Osteocyte (in vitro differentiated cells): ENCODE data around the gene NIN. TPM values are rescaled to one million over a fixed set of nuclear protein-coding genes. Genes with fewer than 3 reads are reported as not detected.

Source experiments
- DNase-seq: peaks from one replicate; pipeline ENCODE4 v3.0.0; 2021; ENCODE audit warnings: mixed read lengths; ENCODE audit not compliant: unreplicated experiment; ENCODE audit errors: extremely low spot score
- H3K27ac Mint-ChIP-seq: one replicate; pipeline ENCODE4 v1.8.0; 2021; ENCODE audit warnings: mild to moderate bottlenecking, mixed read lengths; ENCODE audit not compliant: unreplicated experiment
- H3K27me3 Mint-ChIP-seq: one replicate; pipeline ENCODE4 v1.8.0; 2021; ENCODE audit warnings: mixed read lengths; ENCODE audit not compliant: unreplicated experiment
- H3K36me3 Mint-ChIP-seq: one replicate; pipeline ENCODE4 v1.8.0; 2021; ENCODE audit warnings: mixed read lengths; ENCODE audit not compliant: unreplicated experiment
- H3K4me1 Mint-ChIP-seq: one replicate; pipeline ENCODE4 v1.8.0; 2021; ENCODE audit warnings: mixed read lengths; ENCODE audit not compliant: unreplicated experiment
- H3K4me3 Mint-ChIP-seq: one replicate; pipeline ENCODE4 v1.8.0; 2021; ENCODE audit warnings: mild to moderate bottlenecking, moderate library complexity, mixed read lengths; ENCODE audit not compliant: unreplicated experiment
- H3K9me3 Mint-ChIP-seq: one replicate; pipeline ENCODE4 v1.8.0; 2021; ENCODE audit warnings: mixed read lengths; ENCODE audit not compliant: unreplicated experiment
- total RNA-seq: library from RNA; stranded (reverse); gene quantifications from 2 replicates; pipeline ENCODE4 v1.2.1, GENCODE V29; 2021
- TF ChIP-seq, protein P1 (sequence below): fragments of 200-600 bp; sonication (generic); IDR thresholded peaks from 2 replicates; pipeline ENCODE4 v1.5.0; 2021; ENCODE audit warnings: antibody characterized with exemption, mild to moderate bottlenecking, moderate library complexity

Gene NIN
- total RNA-seq, 1 donor from 2014 or later, result 50.2 TPM

DNA sequence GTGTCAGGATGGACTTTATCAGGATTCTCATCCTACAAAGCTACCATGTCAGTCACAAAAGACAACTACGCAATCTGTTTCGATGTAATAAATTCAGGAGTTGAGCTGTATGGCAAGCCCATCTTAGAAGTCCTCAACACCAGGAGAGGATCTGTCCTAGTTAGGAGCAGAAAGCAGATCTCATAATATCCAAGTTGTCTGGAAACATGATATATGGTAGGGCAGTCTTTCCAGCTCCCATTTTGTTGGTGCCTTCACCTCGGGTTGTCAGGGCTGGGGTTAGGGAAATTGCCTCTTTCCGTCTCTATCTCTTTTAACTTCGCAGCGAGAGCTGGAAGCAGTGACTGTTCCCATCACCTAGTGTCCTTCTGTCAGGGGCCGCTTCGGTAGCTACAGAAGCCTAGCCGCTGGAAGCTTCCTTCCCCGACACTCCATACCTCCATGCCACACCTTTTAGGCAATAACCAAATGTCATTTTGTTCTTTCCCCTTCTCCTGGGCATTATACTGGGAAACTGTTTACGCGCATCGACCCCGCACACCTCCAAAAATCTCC lies 1.4 kb downstream of the NIN start:
- H3K4me3 Mint-ChIP-seq, result peak overlapping the region; percentile 91
- H3K36me3 Mint-ChIP-seq, result peaks cover 2% of the 10 kb centered on the region
- no peaks in the 10 kb centered on the region for H3K9me3 Mint-ChIP-seq
- DNase-seq, result no peak
- H3K27ac Mint-ChIP-seq, result peak overlapping the region; percentile 86
- no peaks in the 10 kb centered on the region for H3K27me3 Mint-ChIP-seq
- TF ChIP-seq, protein P1, sequence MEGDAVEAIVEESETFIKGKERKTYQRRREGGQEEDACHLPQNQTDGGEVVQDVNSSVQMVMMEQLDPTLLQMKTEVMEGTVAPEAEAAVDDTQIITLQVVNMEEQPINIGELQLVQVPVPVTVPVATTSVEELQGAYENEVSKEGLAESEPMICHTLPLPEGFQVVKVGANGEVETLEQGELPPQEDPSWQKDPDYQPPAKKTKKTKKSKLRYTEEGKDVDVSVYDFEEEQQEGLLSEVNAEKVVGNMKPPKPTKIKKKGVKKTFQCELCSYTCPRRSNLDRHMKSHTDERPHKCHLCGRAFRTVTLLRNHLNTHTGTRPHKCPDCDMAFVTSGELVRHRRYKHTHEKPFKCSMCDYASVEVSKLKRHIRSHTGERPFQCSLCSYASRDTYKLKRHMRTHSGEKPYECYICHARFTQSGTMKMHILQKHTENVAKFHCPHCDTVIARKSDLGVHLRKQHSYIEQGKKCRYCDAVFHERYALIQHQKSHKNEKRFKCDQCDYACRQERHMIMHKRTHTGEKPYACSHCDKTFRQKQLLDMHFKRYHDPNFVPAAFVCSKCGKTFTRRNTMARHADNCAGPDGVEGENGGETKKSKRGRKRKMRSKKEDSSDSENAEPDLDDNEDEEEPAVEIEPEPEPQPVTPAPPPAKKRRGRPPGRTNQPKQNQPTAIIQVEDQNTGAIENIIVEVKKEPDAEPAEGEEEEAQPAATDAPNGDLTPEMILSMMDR, result no peak
- peaks cover 28% of the 10 kb centered on the region for H3K4me1 Mint-ChIP-seq

DNA sequence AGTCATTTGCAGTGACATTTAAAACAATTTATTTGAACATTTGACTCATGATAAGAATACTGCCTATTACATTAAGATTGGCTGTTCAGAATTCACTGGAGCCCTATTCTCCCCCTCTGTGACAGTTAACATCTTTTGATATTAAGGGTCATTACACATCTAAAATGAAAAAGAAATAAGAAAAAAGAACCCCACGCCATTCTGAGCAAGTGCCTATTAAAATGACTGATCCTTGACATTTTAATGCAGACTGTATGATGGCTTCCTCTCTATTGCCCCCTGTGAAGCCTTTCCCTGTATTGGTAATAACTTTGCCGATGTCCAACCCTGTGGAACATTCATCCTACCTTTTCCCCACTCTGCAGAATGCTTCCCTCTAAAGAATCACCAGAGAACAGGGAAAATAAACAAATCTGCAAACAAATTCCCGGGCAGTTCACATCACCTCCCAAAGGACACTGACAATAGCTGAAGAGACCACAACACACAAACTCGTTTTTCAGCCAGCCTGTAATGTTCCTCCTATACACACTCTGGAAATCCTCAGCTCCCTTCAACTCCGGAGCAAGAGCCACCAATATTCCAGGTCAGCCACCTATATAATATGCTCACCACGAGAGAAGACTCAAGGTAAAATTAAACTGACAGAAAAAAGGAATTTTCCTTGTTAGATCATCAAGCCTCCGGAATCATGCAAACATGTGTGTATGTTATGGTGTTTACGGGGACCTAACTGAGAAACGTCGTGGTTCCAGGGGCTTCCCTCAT lies 2.1 kb downstream of the NIN start:
- Mint-ChIP-seq H3K36me3 (peaks cover 2% of the 10 kb centered on the region), H3K27me3 (no peaks in the 10 kb centered on the region), H3K9me3 (no peaks in the 10 kb centered on the region), H3K4me3 (peak overlapping the region; percentile 91), H3K4me1 (peaks cover 35% of the 10 kb centered on the region), H3K27ac (peak overlapping the region; percentile 86)
- TF ChIP-seq, protein P1, result no peak
- DNase-seq, result no peak

DNA sequence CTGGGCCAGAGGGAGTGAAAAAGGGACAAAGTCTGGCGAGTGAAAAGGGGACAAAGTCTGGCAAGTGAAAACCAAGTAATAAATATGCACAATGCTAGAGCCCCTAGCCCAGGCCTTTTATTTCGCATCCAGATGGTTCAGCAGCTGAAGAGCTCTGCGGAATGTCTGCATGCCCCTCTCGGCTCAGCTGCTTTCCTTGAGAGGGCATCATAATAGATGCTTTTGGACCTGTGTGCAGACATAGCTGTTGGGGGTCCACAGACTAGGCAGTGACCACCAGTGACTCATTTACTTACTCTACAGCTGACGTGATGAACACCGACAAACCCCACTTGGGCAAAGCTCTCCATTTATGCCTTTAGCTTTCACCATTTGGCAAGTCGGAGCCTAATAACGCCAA lies 4.3 kb downstream of the NIN start:
- H3K27me3 Mint-ChIP-seq, result no peaks in the 10 kb centered on the region
- peaks cover 2% of the 10 kb centered on the region for H3K36me3 Mint-ChIP-seq
- no peak overlapping the region for H3K27ac Mint-ChIP-seq
- peaks cover 41% of the 10 kb centered on the region for H3K4me1 Mint-ChIP-seq
- H3K9me3 Mint-ChIP-seq, result no peaks in the 10 kb centered on the region
- no peak overlapping the region for H3K4me3 Mint-ChIP-seq
- TF ChIP-seq, protein P1, result no peak
- no peak for DNase-seq

DNA sequence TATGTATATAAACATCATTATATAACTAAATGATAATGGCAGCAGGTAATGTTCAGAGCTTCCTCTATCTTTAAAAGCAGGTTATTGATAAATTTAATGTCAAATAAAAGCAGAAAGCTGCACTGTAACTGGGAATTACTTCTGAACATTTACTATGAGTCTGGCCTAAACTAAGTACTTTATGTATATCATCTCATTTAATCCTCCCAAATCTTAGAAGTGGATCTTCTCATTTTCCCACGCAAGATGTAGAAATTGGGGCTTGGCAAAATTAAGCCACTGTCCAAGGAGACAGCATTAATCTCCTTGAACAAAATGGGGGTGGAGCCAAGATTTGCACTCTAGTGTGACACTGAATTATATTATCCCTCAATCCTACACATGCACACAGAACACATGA lies 5.7 kb downstream of the NIN start:
- TF ChIP-seq, protein P1, result no peak
- Mint-ChIP-seq H3K27me3 (no peaks in the 10 kb centered on the region), H3K4me1 (peaks cover 40% of the 10 kb centered on the region), H3K9me3 (no peaks in the 10 kb centered on the region), H3K27ac (no peak overlapping the region), H3K4me3 (no peak overlapping the region), H3K36me3 (peaks cover 7% of the 10 kb centered on the region)
- DNase-seq, result no peak

DNA sequence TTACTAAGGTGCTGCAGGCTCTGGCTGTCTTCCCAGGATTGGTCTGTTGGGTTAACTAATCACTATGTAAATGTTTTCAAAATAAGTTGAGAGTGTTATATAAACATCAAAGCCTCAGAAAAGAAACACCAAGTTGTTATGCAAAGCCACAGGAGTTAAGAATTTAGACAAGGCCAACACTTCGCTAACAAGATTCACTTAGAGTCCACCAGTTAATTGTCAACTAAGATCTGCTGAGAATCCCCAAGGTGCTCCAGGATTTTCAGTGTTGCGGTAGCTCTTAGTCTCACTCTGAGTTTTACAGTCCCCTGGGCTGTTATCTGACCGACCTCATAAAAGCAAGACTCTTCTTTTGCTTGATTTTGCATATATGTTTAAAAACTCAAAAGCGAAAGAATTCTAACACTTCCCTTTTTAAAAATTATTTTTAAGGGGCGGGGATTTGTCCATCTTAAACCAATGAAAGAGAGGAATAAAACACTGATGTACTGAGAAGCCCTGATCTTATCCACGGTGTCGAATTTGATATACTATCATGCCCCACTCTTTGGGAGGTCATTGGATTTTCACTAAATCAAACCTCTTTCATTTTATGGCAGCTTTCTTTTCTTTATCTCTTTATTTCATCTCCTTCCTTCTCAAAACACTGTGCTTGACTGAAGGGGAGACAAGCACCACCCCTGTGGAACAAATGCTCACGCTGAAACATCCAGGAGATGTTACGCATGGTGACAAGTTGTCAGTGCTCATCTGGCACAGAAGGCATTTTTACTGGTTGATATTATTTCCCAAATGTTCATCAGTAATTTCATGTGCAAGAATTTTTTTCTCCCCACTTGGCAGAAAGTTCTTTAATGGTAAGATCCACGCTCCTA lies 7.0 kb downstream of the NIN start:
- no peaks in the 10 kb centered on the region for H3K9me3 Mint-ChIP-seq
- no peaks in the 10 kb centered on the region for H3K27me3 Mint-ChIP-seq
- H3K27ac Mint-ChIP-seq, result peak overlapping the region; percentile 1
- H3K36me3 Mint-ChIP-seq, result peaks cover 11% of the 10 kb centered on the region
- no peak for DNase-seq
- no peak overlapping the region for H3K4me3 Mint-ChIP-seq
- peaks cover 30% of the 10 kb centered on the region for H3K4me1 Mint-ChIP-seq
- TF ChIP-seq, protein P1, result no peak
